ENCODE results near the gene TYSND1.
"Not testable (repeated sequence)": the region's sequence is repeated elsewhere in the genome, so short reads cannot be mapped to it uniquely, and the experiment has no call there.

TYSND1 gene

DNA sequence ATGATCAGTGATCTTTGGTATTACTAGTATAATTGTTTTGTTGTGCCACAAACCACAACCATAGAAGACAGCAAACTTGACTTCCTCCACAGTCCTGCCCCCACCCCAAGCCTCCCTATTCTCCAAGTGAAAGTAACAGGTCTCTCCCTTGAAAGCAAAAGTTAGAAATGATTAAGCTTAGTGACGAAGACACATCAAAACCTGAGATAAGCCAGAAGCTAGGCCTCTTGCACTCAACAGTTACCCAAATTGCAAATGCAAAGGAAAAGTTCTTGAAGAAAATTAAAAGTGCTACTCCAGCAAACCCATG, 16.3 kb upstream of the TYSND1 start:
- no peak for DNase-seq

DNA sequence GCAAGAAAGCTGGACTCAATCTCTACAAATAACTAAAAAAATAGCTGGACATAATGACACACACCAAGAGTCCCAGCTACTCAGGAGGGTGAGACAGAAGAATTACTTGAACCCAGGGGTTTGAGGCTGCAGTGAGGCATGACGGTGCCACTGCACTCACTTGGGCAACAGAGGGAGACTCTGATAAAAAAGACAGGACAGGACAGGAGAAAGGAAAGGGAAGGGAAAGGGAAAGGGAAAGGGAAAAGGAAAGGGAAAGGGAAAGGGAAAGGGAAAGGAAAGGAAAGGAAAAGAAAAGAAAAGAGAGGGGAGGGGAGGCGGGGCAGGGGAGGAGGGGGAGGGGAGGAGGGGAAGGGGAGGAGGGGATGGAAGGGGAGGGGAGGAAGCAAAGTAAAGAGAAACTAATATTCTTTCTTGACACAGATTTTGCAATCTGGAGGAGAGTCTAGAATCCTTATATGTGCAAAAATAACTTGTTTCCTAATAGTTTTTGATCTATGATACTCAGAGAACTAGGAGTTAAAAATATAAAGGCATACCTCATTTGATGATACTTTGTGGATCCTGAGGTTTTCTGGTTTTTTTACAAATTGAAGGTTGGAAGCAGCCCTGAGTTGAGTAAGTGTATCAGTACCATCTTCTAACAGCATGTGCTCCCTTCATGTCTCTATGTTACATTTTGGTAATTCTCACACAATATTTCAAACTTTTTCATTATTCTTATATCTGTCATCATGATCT, 15.8 kb upstream of the TYSND1 start:
- DNase-seq, result no peak

DNA sequence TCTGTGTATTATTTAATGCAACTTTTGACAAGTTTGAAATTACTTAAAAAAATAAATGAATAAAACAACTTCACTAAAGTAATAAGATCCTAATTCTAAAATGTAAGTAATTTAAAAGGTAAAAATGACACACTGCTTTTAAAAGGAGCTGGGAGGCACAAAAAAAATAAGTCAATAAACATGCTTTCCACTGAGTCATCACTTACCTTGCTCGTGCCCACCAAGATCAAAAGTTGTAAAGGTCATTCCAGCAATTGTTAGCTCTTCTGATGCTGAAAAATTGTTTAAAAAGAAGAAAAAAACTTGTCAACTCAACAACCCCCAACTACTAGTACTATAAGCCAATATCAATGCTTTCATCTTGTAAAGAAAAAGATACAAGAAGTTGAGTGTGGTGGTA, 14.3 kb upstream of the TYSND1 start:
- no peak for DNase-seq

DNA sequence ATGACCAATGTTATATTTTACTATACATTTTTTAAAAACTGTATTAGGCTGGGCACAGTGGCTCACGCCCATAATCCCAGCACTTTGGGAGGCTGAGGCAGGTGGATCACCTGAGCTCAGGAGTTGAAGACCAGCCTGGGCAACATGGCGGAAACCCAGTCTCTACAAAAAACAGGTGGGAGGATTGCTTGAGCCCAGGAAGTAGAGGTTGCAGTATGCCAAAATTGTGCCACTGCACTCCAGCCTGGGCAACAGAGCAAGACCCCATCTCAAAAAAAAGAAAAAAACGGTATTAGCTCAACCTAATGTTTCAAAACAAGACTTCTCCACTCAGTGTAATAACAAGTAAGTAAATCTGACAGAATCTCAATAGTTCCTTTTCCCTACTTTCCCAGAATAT, 12.9 kb upstream of the TYSND1 start:
- DNase-seq, result not testable (repeated sequence)

DNA sequence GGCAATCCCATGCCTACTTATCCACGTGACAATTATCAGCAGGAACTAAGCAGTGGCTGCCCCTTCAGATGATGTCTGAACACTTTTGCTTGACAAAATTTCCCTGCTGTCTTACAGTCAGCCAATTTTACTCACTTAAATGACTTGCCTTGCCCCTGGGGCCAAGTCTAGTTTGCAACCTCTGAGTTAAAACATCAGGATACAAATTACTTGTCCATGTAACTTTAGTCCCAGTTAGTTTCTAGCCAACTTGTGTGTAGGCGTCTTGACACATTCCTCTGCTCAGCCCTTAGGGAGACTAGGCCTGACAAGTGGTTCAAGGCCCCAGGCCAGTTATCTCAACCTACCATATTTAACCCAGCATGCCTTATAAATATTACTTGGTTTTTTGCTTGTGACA, 11.6 kb upstream of the TYSND1 start:
- no peak for DNase-seq

DNA sequence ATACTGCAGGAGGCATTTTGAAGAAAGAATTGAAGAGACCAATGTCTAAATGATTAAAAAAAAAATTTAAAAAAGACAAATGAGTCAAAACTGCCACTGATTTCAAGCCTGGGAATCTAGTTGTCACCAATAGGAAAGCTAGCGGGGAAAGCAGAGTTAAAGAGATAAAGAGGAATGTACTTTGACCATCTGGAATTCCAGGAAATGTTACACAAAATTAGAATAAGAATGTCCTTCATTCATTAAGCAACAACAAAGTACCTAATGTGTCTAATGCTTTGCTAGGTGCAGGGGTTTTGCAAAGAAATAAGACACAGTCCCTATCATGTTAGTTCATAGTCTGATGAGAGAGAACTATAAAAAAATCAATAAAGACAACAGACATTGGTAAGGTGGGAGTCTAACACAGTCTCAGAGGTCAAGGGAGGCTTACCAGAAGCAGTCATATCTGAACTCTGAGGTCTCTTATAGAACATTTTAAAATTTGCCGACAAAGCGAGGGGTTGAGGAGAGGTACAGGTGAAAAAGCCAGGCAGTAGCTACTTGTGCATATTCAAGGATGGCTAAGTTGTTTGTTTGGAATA, 8.8 kb upstream of the TYSND1 start:
- DNase-seq, result no peak

DNA sequence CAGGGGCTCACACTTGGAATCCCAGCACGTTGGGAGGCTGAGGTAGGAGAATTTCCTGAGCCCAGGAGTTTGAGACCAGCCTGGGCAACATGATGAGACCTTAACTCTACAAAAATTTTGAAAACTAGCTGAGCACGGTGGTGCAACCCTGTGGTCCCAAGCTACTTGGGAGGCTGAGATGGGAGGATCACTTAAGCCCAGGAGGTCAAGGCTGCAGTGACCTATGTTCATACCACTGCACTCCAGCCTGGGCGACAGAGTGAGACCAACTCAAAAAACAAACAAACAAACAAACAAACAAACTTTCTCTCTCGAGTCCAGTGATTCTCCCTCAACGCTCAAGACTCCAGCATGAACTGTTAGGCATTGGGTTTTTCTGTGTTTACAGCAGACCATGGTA, 2.0 kb upstream of the TYSND1 start:
- no peak for DNase-seq

DNA sequence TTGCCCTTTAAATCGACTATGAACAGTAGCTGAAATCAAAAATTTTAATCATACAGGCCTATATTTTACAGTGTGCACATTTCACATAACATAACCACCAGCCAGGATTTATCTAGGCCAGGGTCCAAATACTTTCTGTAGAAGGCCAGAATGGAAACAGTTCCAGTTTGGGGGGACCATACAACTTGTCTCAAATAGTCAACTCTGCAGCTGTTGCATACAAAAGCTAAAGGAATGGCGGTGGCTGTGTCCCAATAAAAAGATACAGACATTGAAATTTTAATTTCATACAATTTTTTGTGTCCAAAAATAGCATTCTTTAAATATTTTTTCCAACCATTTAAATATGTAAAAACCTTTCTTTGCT, 742 bp upstream of the TYSND1 start:
- no peak for DNase-seq

DNA sequence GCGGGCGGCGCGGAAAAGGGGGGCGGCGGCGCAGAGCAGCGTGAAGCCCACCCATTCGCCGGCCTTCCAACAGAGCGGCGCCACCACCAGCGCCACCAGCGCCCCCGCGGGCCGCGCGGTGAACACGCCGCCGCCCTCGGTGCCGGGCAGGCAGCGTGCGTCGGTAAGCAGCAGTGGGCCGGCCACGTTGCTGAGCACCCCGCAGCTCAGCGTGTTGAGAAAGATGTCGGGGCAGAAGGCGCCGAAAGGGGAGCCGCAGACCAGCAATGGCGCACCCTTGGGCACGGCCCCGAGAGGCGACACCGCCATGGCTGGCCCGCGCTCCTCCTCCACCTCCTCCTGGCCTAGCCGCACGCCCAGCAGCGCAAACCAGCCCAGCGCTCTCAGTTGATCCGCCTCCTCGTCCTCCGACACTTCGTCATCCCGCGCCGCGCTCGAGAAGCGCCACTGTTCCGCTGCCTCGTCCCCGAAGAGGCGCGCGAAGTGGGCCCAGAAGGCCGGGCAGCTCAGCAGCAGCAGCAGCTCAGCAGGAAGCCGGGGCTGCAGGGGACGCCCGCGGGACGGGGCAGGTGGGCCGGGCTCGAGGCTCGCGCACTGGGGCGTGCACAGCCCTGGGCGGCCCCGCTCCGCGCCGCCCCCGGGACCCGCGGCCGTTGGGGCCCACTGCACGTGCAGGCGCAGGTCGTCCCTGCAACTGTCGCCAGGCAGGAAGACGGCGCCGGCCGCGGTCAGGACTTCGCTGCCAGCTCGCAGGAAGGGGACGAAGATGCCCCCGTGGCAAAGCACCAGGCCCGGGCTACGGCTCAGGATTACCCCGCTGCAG, 623 bp downstream of the TYSND1 start:
- DNase-seq, result peak; percentile 33 to 57

DNA sequence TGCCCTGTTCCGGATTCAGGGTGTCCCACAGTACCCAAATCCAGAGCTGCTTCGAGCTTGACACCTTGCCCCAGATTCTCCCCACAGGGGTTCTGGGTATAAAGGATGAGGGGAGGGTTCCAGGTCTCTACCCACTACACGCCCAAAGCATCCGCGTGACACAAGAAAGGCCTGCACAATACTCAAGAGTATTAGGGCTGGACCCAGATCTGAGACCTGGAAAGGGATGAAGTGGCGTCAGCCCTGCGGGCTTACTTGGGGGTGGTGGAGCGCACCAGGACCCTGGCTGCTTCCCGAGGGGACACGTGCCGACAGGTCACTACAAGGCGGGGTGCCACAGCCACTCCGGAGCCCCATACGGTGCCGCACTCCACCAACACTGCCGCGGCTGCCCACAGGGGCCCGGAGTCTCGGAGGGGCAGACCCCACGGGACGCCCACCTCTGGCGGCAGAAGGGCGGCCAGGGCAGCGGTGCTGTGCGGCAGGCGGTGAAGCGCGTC, 1.3 kb downstream of the TYSND1 start:
- no peak for DNase-seq

DNA sequence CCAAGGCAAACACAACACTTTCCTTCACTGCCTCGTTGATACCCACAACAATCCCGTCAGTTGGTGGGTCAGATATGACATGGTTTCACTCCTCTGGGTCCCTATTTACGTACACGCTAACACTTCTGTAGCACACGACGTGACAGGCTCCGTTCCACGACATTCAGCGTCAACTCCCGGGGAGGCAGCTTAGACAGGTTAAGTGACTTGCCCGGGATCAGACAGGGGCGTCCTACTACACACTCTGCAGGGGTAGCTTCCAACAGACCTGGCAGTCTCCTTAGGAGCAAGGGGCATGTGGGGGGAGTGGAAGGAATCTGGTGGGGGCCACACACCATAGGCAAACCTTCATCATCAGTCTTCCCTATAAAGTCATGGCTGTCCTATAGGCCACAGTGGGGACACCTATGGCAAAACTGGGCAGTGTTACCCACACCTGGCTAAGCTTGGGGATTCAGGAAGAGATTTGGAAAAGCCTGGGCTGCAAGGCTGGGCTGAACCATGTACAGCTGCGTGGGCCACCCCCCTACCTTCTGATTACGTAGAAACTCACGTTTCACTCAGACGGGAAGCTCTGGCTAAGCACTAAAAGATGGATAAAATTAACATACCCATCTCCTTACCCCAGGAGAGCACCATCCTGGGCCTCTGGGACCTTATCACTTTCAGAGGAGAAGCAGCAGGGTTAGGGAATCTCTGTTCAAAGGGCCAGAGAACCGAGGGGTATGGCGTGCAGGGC, 2.0 kb downstream of the TYSND1 start:
- DNase-seq, result no peak

DNA sequence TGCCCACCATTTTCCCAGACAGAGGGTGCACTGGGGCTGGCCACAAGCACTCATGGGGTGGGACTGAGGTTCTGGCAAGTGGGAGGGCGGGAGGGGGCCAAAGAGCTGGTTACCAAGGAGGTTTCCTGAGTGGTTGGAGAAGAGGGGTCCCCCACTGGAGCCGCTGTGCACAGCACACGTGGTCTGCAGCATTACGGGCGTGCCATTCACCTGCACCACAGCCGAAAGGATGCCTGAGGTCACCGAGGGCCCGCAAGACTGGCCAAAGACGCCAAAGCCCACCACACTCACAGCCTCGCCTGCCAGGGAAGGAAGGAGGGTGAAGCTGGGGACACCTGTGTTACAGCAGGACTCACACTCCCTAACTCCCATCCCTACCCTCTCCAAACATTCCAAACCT, 3.9 kb downstream of the TYSND1 start:
- DNase-seq, result no peak

DNA sequence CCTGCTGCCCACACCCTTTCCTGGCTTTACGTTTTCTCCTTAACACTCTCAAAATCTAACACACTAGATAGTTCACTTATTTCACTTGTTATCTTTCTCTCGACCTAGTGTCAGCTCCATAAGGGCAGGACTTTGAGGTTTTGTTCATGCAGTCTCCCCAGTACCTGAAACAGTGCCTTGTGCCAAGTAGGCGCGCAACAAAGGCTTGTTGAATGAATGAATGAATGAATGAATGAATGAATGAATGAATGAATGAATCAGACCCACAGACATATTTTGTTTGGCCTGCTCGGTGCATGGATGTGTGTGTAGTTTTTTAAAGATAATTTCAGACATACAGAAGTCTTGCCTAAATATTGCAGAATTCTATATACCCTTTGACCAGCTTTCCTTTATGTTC, 6.2 kb downstream of the TYSND1 start:
- no peak for DNase-seq

DNA sequence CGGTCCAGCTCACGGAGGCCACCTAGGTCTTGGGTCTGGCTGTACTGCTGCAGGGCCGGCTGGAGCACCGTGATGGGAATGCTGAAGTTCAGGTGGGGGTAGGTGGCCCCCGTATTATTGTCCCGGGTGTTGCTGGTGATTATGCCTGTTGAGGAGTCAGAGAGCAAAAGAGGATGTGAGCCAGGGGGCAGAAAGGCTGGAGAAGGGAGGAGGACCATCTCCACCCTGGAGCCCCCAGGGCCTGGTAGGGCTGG, 6.6 kb downstream of the TYSND1 start:
- DNase-seq, result no peak

DNA sequence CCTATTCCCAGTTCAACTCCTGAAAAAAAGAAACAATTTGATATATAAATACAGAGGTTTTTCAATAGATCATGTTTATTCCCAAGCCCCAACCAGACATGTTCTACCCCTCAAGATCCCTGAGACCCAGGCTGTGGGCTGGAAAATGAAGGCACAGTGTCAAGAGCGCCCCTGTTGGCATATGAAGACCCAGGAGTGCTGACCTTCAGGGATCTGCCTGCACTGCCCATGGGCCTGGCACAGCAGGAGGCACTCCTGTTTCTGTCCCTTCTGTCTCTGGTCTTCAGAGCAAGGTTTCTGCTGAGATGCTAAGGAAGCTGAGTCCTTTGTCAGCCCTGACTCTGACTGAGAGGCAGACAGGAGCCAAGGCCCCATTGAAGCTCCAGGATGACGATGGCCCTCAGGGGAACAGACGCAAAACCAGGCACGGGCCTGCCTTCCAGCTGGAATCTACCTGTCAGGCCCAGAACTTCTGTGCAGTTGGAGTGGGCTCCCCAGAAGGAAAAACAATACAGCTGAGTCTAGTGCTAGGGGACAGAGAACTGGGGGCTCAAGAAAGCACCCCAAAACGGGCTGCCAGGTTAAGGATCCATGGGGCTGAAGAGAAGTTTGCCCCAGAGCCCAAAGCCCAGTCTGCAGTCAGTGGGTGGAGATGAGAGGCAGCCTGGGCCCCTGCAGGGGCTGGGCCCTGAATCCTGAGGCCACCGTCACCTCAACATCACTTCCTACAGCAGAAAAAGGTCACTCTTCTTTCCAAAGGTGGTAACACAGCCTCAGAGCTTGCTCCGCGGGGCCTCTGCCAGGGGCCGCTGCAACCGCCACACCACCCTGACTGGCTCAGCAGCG, 7.1 kb downstream of the TYSND1 start:
- DNase-seq, result no peak

DNA sequence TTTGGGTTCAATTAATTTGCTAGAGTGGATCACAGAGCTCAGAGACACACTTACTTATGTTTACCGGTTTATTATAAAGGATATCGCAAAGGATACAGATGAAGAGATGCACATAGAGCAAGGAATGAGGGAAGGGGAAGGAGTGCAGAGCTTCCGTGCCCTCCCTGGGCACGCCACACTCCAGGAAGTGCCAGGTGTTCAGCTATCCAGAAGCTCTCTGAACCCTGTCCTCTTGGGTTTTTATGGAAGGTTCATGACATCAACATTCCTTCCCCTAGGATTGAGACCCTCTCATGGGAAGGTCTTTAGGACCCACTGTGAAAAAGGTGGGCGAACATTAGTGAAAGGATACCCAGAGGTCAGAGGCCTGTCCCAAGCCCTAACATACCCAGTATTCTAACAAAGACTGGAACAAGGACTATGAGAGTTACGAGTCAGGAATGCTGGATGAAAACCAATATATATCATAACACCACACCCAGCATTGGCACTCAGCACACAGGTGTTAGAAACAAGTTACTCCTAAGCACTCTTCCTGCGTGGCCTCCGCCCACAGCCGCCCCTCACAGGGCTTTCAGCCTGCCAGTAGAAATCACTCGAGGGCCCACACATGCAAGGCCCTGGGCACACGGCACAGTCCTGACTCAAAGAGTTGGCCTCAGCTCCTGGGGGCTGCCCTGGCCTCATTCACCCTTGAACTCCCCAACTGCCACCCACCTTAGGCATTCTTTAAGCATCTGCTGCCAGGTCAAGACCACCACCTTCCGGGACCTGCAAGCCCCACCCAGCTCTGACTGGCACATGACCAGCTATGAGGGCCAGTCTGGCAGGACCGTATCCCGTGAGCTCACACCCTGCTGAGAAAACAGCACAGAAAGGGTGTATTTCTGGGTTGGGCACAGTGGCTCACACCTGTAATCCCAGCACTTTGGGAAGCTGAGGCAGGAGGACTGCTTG, 8.3 kb downstream of the TYSND1 start:
- DNase-seq, result no peak

DNA sequence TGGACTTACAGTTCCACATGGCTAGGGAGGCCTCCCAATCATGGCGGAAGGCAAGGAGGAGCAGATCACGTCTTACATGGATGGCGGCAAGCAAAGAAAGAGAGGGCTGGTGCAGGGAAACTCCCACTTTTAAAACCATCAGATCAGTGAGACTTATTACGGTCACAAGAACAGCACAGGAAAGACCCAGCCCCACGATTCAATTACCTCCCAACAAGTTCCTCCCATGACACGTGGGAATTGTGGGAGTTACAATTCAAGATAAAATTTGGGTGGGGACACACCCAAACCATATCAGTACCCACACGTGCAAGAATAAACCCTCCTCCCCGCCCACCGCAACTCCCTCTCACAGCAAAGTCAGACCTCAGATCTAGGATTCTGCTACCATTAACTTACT, 9.4 kb downstream of the TYSND1 start:
- no peak for DNase-seq

DNA sequence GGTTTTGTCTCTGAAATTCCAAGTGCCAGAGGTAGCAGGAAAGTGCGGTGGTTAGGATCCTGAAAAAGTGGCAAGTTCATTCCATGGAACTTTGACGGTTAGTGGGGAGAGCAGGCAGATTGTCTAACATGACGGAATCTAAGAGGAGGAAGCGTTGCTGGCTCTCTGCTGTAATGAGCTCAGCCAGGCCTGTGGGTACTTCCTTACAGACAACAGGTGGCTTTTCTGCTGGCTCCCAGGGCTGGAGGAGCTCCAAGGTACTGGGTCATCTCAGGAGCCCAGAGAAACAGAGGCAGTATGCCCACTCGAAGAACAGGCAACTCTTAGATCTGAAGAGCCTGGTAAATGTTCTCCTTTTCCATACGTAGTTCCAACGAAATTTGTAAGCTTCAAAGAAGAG, 10.8 kb downstream of the TYSND1 start:
- no peak for DNase-seq

DNA sequence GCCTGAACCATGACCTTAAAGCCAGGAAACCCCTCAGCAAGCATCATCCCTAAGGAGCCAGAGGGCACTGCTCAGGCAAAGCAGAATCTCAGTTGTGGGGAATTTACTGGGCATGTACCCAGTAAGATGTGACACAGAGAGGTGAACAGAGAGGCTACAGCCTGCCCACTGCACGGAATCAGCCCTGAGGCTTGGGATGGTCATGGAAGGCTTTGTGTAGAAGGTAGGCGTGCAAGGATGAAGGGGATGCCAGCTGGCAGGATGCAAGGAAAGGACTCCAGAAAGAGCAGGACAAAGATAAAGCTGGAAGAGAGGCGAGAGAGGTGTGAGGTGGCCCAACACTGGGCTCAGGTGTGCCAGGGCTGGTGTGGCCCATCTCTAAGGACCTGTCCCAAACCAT, 11.5 kb downstream of the TYSND1 start:
- no peak for DNase-seq

DNA sequence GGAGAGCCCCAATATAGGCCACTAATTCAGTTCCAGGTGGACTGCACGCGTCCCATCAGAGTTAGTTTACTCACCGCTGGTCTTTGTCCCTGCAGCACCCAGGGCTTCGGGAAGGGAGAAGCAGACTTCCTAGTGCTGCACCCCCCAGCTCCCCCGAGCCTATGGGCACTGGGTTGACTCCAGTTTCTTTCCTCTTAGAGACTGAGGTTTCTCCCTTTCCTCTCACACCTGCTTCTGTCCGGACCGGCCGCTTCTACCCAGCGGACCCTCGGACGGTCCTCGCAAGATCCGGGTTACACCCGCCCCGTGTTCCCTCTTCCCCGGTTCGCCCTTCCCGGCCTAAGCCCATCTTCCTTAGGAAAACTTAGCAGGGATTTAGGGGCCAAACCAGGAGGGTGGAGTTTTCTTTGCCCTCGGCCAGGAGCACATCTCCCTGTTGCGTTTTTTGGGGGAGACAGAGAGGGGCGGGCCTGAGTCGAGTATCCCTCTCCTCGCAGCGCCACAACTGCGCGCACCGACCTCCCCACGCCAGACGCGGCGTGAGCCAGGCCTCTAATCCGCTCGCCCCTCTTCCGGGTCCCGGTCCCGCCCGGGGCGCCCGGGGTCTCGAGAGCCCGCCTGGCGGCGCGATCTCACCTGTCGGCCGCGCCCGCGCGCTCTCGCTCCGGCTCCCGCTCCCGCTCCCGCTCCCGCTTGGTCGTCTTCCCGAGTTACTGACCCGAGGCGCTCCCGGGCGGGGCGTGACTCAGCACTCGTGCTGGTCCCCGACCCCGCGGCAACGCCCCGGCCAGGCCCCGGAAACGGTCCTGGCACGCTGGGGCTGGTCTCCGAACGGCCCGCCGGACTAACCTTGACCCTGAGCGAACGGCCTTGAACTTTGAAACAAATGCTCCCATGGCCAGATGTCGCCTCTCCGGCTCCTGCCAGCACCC, 14.1 kb downstream of the TYSND1 start, which contains the start of gene AIFM2:
TSS of gene AIFM2 (minus strand) at position 728 of the 932 bp plus-strand sequence. CDS start 8,741 bp downstream, outside the sequence.
- no peak for DNase-seq
